H1 (cell line): ENCODE measurements around the gene KRT3. TPM values are rescaled to one million over a fixed set of nuclear protein-coding genes. Genes with fewer than 3 reads are reported as not detected.

Experiments
- CTCF ChIA-PET: fragments of 300-600 bp; sonication (Branson Sonifier 250); formaldehyde crosslinking; loops from one replicate; lab custom pipeline; 2021; ENCODE audit not compliant: partially characterized antibody; lab: Charles Lee
- POLR2A ChIA-PET: fragments of 300-600 bp; sonication (Branson Sonifier 250); formaldehyde crosslinking; loops from one replicate; lab custom pipeline; 2021; ENCODE audit warnings: inconsistent platforms; ENCODE audit not compliant: partially characterized antibody; lab: Charles Lee
- DNase-seq, 2 experiments: peaks; one replicate each; pipeline versions ENCODE4 v3.0.0 to v3.0.0-alpha.2; 2010 to 2022; ENCODE audit warnings: low spot score in 2 of 2, low read depth in 1 of 2, mixed read lengths in 1 of 2
- FAIRE-seq: peaks from 2 replicates; lab custom pipeline; 2011; peaks lifted over from hg19 to GRCh38; lab: Jason Lieb, UNC
- H2AFZ ChIP-seq: 2 replicates; pipeline ENCODE4 v1.8.1; 2012; ENCODE audit warnings: low read length, inconsistent platforms
- H2AK5ac ChIP-seq: 2 replicates; pipeline ENCODE4 v1.6.1; 2013; ENCODE audit warnings: low read depth, low read length
- H2BK120ac ChIP-seq: replicated peaks from 2 replicates; pipeline ENCODE3; 2013; ENCODE audit warnings: low read depth, low read length, inconsistent platforms
- H2BK12ac ChIP-seq: 2 replicates; pipeline ENCODE4 v1.6.1; 2013; ENCODE audit warnings: low read depth, low read length
- H2BK15ac ChIP-seq: 2 replicates; pipeline ENCODE4 v1.6.1; 2013; ENCODE audit warnings: low read length
- H2BK20ac ChIP-seq: 2 replicates; pipeline ENCODE4 v1.6.1; 2013; ENCODE audit warnings: low read length
- H2BK5ac ChIP-seq: 2 replicates; pipeline ENCODE4 v1.6.1; 2013; ENCODE audit warnings: low read depth, low read length
- H3K14ac ChIP-seq: 2 replicates; pipeline ENCODE4 v1.6.1; 2013; ENCODE audit warnings: inconsistent platforms; ENCODE audit not compliant: insufficient read length
- H3K18ac ChIP-seq: 2 replicates; pipeline ENCODE4 v1.6.1; 2013; ENCODE audit warnings: low read length; ENCODE audit errors: extremely low read depth
- H3K23ac ChIP-seq: 2 replicates; pipeline ENCODE4 v1.6.1; 2013; ENCODE audit warnings: inconsistent platforms; ENCODE audit not compliant: insufficient read length
- H3K23me2 ChIP-seq: 2 replicates; pipeline ENCODE4 v1.6.1; 2013; ENCODE audit warnings: low read depth, low read length
- H3K27ac ChIP-seq: 2 replicates; pipeline ENCODE4 v1.6.1; 2011; ENCODE audit warnings: low read depth, low read length, inconsistent platforms
- H3K27me3 ChIP-seq, 4 experiments: replicated peaks in 1 of 4; 1 replicate in 1 of 4; 2 replicates in 3 of 4; pipeline versions ENCODE4 v1.6.1 to v1.8.1; 2011 to 2013; ENCODE audit warnings: low read length in 3 of 4, mild to moderate bottlenecking in 3 of 4, inconsistent platforms in 2 of 4, mixed read lengths in 2 of 4, moderate library complexity in 1 of 4; ENCODE audit not compliant: control insufficient read depth in 3 of 4, insufficient read depth in 3 of 4; ENCODE audit errors: extremely low read depth in 1 of 4
- H3K36me3 ChIP-seq, 4 experiments: 2 replicates each; pipeline versions ENCODE4 v1.6.1 to v1.8.1; 2011 to 2013; ENCODE audit warnings: mild to moderate bottlenecking in 4 of 4, low read length in 3 of 4, moderate library complexity in 2 of 4, control low read depth in 1 of 4, inconsistent platforms in 1 of 4; ENCODE audit not compliant: insufficient read depth in 4 of 4, control insufficient read depth in 2 of 4
- H3K4ac ChIP-seq: replicated peaks from 2 replicates; pipeline ENCODE3; 2013; ENCODE audit warnings: low read length, low read depth, mixed read lengths, inconsistent platforms; ENCODE audit not compliant: insufficient read length
- H3K4me1 ChIP-seq, 4 experiments: replicated peaks in 1 of 4; 1 replicate in 1 of 4; 2 replicates in 3 of 4; pipeline versions ENCODE4 v1.6.1 to v1.8.1; 2011 to 2013; ENCODE audit warnings: low read length in 3 of 4, inconsistent platforms in 2 of 4, mixed read lengths in 1 of 4; ENCODE audit not compliant: insufficient read depth in 4 of 4, control insufficient read depth in 3 of 4
- H3K4me2 ChIP-seq, 2 experiments: 2 replicates each; pipeline versions ENCODE4 v1.6.1 to v1.8.1; 2011 to 2013; ENCODE audit warnings: low read depth in 2 of 2, low read length in 2 of 2, control low read depth in 1 of 2, inconsistent platforms in 1 of 2, mild to moderate bottlenecking in 1 of 2; ENCODE audit not compliant: insufficient read depth in 1 of 2
- H3K4me3 ChIP-seq, 4 experiments: fragments of 200-600, 300-600 bp in 1 of 4; sonication (generic), shearing (Covaris generic), sonication (Bioruptor Twin) in 1 of 4; 2 replicates each; pipeline versions ENCODE4 v1.5.1 to v1.8.1; 2011 to 2016; ENCODE audit warnings: low read length in 4 of 4, low read depth in 3 of 4, control low read depth in 2 of 4, inconsistent platforms in 2 of 4, mild to moderate bottlenecking in 2 of 4, mixed read lengths in 1 of 4, moderate library complexity in 1 of 4; ENCODE audit not compliant: insufficient read depth in 2 of 4; ENCODE audit errors: extremely low read depth in 1 of 4
- H3K56ac ChIP-seq: replicated peaks from 2 replicates; pipeline ENCODE3; 2013; ENCODE audit warnings: low read depth, mild to moderate bottlenecking, mixed read lengths, low read length, inconsistent platforms; ENCODE audit not compliant: insufficient read length
- H3K79me1 ChIP-seq: 2 replicates; pipeline ENCODE4 v1.6.1; 2013; ENCODE audit warnings: low read depth, low read length, control low read depth
- H3K79me2 ChIP-seq, 2 experiments: 2 replicates each; pipeline versions ENCODE4 v1.6.1 to v1.8.1; 2012 to 2013; ENCODE audit warnings: low read length in 2 of 2, mild to moderate bottlenecking in 2 of 2, inconsistent platforms in 1 of 2; ENCODE audit not compliant: insufficient read depth in 2 of 2, control insufficient read depth in 1 of 2
- H3K9ac ChIP-seq, 4 experiments: replicated peaks in 1 of 4; 1 replicate in 1 of 4; 2 replicates in 3 of 4; pipeline versions ENCODE4 v1.6.1 to v1.8.1; 2011 to 2013; ENCODE audit warnings: low read depth in 3 of 4, low read length in 3 of 4, control low read depth in 2 of 4, mild to moderate bottlenecking in 2 of 4, moderate library complexity in 2 of 4, inconsistent platforms in 1 of 4; ENCODE audit errors: extremely low read depth in 1 of 4
- H3K9me3 ChIP-seq, 2 experiments: 2 replicates each; pipeline versions ENCODE4 v1.6.1 to v1.8.1; 2012 to 2013; ENCODE audit warnings: mild to moderate bottlenecking in 2 of 2, moderate library complexity in 2 of 2, control low read depth in 1 of 2, inconsistent platforms in 1 of 2, low read depth in 1 of 2, low read length in 1 of 2, mixed read lengths in 1 of 2; ENCODE audit not compliant: insufficient read depth in 2 of 2
- H4K20me1 ChIP-seq, 2 experiments: replicated peaks in 1 of 2; 2 replicates each; pipeline versions ENCODE3 to v1.8.1; 2011 to 2013; ENCODE audit warnings: inconsistent platforms in 2 of 2, low read length in 2 of 2, mild to moderate bottlenecking in 1 of 2; ENCODE audit not compliant: insufficient read depth in 2 of 2, control insufficient read depth in 1 of 2
- H4K5ac ChIP-seq: 2 replicates; pipeline ENCODE4 v1.6.1; 2013; ENCODE audit warnings: low read length, low read depth, mixed read lengths, inconsistent platforms; ENCODE audit not compliant: insufficient read length
- H4K8ac ChIP-seq: 2 replicates; pipeline ENCODE4 v1.8.0; 2013; ENCODE audit warnings: mild to moderate bottlenecking, moderate library complexity, low read length, inconsistent platforms; ENCODE audit not compliant: insufficient read depth; ENCODE audit errors: extremely low read depth
- H4K91ac ChIP-seq: replicated peaks from 2 replicates; pipeline ENCODE3; 2013; ENCODE audit warnings: low read length, mixed read lengths, inconsistent platforms; ENCODE audit not compliant: insufficient read length
- CBX8 ChIP-seq: fragments of 300-800, 300-1000 bp; sonication (generic); IDR thresholded peaks from 2 replicates; pipeline ENCODE4 v1.7.1; 2016; ENCODE audit warnings: low read depth, low read length, borderline replicate concordance
- HDAC2 ChIP-seq, 2 experiments: fragments of 300-600 bp in 1 of 2; sonication (generic) in 1 of 2; IDR thresholded peaks; 2 replicates each; pipeline ENCODE4 v1.6.1; 2011 to 2012; ENCODE audit warnings: low read depth in 2 of 2, low read length in 2 of 2, mild to moderate bottlenecking in 2 of 2, moderate library complexity in 2 of 2, borderline replicate concordance in 1 of 2, inconsistent platforms in 1 of 2
- POLR2A ChIP-seq, 2 experiments: IDR thresholded peaks; 1 replicate in 1 of 2; 2 replicates in 1 of 2; pipeline ENCODE4 v1.6.1; 2011; ENCODE audit warnings: low read depth in 2 of 2, low read length in 2 of 2, mild to moderate bottlenecking in 2 of 2; ENCODE audit errors: control extremely low read depth in 1 of 2
- POU5F1 ChIP-seq: IDR thresholded peaks from 2 replicates; pipeline ENCODE4 v1.6.1; 2011; ENCODE audit warnings: low read depth, mild to moderate bottlenecking, low read length, moderate library complexity
- SIN3A ChIP-seq, 2 experiments: IDR thresholded peaks in 1 of 2; conservative IDR thresholded peaks in 1 of 2; 2 replicates each; pipeline ENCODE4 v1.6.1; 2011 to 2012; ENCODE audit warnings: low read length in 2 of 2, improper control_type of control experiment in 1 of 2, low read depth in 1 of 2, mild to moderate bottlenecking in 1 of 2
- WGBS, 2 experiments: shearing (Covaris generic) in 1 of 2; methylation state at CpG; one replicate each; pipeline versions ENCODE4 v1.1.6 to v1.1.7; 2013 to 2015; ENCODE audit warnings: low lambda C conversion rate in 2 of 2, mixed read lengths in 2 of 2, inconsistent platforms in 1 of 2, low coverage in 1 of 2, missing lambda C conversion rate in 1 of 2; ENCODE audit not compliant: insufficient replicate concordance in 2 of 2, insufficient coverage in 1 of 2, insufficient read length in 1 of 2; ENCODE audit errors: extremely low coverage in 1 of 2, missing lambda C conversion rate in 1 of 2; 5-methylcytosine and 5-hydroxymethylcytosine counted together
- polyA plus RNA-seq, 7 experiments: library from polyadenylated mRNA; depleted of rRNA in 3 of 7; stranded (reverse) in 5 of 7; unstranded in 2 of 7; fragments of >200 nt in 5 of 7; fragments of 200-250 nt in 2 of 7; gene quantifications; 1 replicate in 5 of 7; 2 replicates in 1 of 7; 4 replicates in 1 of 7; pipeline versions ENCODE4 v1.2.1 to v1.2.3, GENCODE V29; 2011 to 2013; ENCODE audit warnings: missing spikeins in 2 of 7, mixed read lengths in 2 of 7
- total RNA-seq: library from RNA; stranded (reverse); fragmentation: NEBNext Ultra II Directional; extraction: Animal tissue kit (Norgen Biotek cat#: 25700); gene quantifications from 2 replicates; pipeline ENCODE4 v1.2.1, GENCODE V29; 2021

Gene KRT3
- total and polyA plus RNA-seq, 2 of the 8 experiments (the other 6 are each of a cell fraction or from before 2014, with no cell fraction given) = not detected

GRCh38 chr12:52835271-52836041 is 39.5 kb upstream of the KRT3 start:
- CTCF ChIA-PET = interaction anchor here (0.6 to 1.5 kb wide), 6 partner anchors 10 to 496 kb away, joined by 3 to 5 read pairs (median 3); partner anchors contain the start of gene KRT3
- no peak overlapping the region for H4K91ac ChIP-seq
- H4K20me1 ChIP-seq = no peaks in the 10 kb centered on the region
- no peak overlapping the region for H2BK15ac ChIP-seq
- WGBS, 2 experiments = 91% methylated on average over 13 of the region's 15 CpGs; no CpG with 5 or more reads in 1 of the 2 experiments
- H3K79me2 ChIP-seq = no peaks in the 10 kb centered on the region
- no peak overlapping the region for H2BK120ac ChIP-seq
- no peaks in the 10 kb centered on the region for H3K9me3 ChIP-seq
- H3K4me1 ChIP-seq = no peaks in the 10 kb centered on the region
- no peak overlapping the region for H4K8ac ChIP-seq
- H3K4me3 ChIP-seq = no peak overlapping the region
- no peak overlapping the region for H3K27ac ChIP-seq
- no peak for DNase-seq
- H3K18ac ChIP-seq = no peak overlapping the region
- TF ChIP-seq SIN3A (conservative IDR thresholded peaks at IDR 0.05 in 1 of 2, IDR thresholded peaks at IDR 0.05 in 1 of 2; ENCODE audit: low read depth in 1 of 2, low read length in 2 of 2) (no peak), CBX8 (no peak), HDAC2 (IDR thresholded peaks at IDR 0.05; ENCODE audit: borderline replicate concordance in 1 of 2, low read depth in 2 of 2, low read length in 2 of 2) (no peak), POU5F1 (no peak), POLR2A (IDR thresholded peaks at IDR 0.05; ENCODE audit: control extremely low read depth in 1 of 2, low read depth in 2 of 2, low read length in 2 of 2) (no peak)
- TF ChIP-seq, all 59 proteins: peak for 0
- H3K9ac ChIP-seq = no peak overlapping the region
- no peaks in the 10 kb centered on the region for H3K79me1 ChIP-seq
- no peak overlapping the region for H3K4ac ChIP-seq
- H2BK20ac ChIP-seq = no peak overlapping the region
- H3K23ac ChIP-seq = no peak overlapping the region
- H3K36me3 ChIP-seq = no peaks in the 10 kb centered on the region
- H2BK5ac ChIP-seq = peak overlapping the region; percentile 68; the same call in 1 of the 2 replicates
- no peak overlapping the region for H3K4me2 ChIP-seq
- H3K23me2 ChIP-seq = no peaks in the 10 kb centered on the region
- H3K27me3 ChIP-seq = peaks cover 0 to 2% (median 0%) of the 10 kb centered on the region in 4 experiments; a peak in 1 of 7 replicates
- H2AFZ ChIP-seq = no peak overlapping the region
- no peak overlapping the region for H3K56ac ChIP-seq
- FAIRE-seq = no peak
- H2BK12ac ChIP-seq = no peak overlapping the region
- POLR2A ChIA-PET = no interaction called here
- no peak overlapping the region for H4K5ac ChIP-seq
- no peak overlapping the region for H2AK5ac ChIP-seq
- no peak overlapping the region for H3K14ac ChIP-seq
